Measurements from ENCODE around the gene GOLM1. TPM values are rescaled to one million over a fixed set of nuclear protein-coding genes. Genes with fewer than 3 reads are reported as not detected.

GOLM1 gene
- total RNA-seq, 4 donors from 2014 or later = 4.6 to 11.1 (median 7.1) TPM

DNA sequence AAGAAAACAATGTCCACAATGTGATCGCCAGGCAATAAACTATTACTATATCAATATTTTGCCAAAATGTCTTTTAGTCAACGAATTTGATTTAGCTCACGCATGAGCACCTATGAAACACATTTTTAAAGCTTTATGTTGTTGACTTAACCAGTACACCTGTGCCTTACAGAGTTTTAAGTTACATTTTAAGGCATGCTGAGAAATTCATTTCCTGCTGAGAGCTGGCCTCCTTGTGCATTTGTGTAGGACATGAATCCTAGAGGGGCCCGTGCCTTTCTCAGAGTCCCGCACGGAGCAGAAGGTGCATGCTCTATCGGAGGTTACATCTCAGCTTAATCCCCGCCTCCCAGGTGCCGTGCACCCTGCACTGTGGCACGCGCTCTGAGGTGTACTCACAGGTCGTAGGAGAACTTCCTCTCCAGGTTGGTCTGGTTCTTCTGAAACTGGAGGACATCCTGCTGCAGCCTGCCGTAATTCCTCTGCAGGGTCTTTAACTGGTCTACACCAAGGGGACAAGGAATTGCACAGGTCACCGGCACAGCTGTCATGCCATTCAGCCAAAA lies 53.2 kb downstream of the GOLM1 start:
- no peak overlapping the region for H3K4me3 ChIP-seq (ENCODE audit: low read depth, poor library complexity, severe bottlenecking)
- 94 to 95% methylated on average over 14 of the region's 14 CpGs for WGBS, 2 donors
- intact Hi-C loops (cut with DNase I; ENCODE audit: low total_unique reads) = no loop called here
- TF ChIP-seq, protein P1, sequence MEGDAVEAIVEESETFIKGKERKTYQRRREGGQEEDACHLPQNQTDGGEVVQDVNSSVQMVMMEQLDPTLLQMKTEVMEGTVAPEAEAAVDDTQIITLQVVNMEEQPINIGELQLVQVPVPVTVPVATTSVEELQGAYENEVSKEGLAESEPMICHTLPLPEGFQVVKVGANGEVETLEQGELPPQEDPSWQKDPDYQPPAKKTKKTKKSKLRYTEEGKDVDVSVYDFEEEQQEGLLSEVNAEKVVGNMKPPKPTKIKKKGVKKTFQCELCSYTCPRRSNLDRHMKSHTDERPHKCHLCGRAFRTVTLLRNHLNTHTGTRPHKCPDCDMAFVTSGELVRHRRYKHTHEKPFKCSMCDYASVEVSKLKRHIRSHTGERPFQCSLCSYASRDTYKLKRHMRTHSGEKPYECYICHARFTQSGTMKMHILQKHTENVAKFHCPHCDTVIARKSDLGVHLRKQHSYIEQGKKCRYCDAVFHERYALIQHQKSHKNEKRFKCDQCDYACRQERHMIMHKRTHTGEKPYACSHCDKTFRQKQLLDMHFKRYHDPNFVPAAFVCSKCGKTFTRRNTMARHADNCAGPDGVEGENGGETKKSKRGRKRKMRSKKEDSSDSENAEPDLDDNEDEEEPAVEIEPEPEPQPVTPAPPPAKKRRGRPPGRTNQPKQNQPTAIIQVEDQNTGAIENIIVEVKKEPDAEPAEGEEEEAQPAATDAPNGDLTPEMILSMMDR (IDR thresholded peaks at IDR 0.05) = no peak
- no peak for TF ChIP-seq POLR2A (IDR thresholded peaks at IDR 0.05)
- peak in 1 of 2 donors; percentile 21 for DNase-seq (ENCODE audit: low spot score in 2 of 2)

DNA sequence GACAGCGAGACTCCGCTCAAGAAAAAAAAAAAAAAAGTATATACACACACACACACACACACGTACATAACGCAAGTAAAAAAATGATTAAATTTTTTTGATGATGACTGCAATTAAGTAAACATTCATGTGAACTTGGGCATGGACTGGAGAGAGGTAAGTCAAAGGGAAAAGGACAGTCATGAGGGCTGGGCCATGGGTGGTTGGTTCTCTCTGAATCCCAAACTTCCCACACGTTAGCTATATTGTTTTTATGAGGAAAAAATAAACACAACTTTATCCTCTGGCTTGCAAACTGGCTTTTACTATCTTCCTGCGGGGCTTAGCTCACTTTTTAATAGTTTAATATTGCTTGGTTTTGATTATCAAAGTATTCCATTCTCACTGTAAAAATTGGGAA lies 53.7 kb downstream of the GOLM1 start:
- intact Hi-C loops (cut with DNase I; ENCODE audit: low total_unique reads) = no loop called here
- 91 to 92% methylated on average over 6 of the region's 6 CpGs for WGBS, 2 donors
- H3K4me3 ChIP-seq (ENCODE audit: low read depth, poor library complexity, severe bottlenecking) = no peak overlapping the region
- DNase-seq (ENCODE audit: low spot score in 2 of 2) = no peak
- TF ChIP-seq, protein P1 (IDR thresholded peaks at IDR 0.05) = no peak
- TF ChIP-seq POLR2A (IDR thresholded peaks at IDR 0.05) = no peak

DNA sequence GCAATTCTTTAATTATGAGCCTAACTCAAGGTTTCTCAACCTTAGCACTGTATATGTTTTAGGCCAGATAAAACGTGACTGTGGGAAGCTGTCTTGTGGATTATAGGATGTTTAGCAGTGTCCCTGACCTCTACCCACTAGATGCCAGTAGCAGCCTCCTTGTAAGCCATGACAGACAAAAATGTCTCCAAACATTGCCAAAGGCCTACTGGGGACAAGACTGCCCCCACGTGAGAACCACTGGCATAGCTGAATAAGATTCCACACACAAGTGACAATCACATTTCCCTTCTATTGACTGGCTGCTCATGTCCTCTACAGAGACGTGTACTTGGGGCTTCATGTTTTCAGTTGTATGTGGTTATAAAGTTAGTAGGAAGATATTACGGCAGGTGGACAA lies 55.4 kb downstream of the GOLM1 start:
- DNase-seq (ENCODE audit: low spot score in 2 of 2) = peak in 1 of 2 donors; percentile 23
- WGBS, 2 donors = 76 to 79% methylated on average over 4 of the region's 4 CpGs
- H3K4me3 ChIP-seq (ENCODE audit: low read depth, poor library complexity, severe bottlenecking) = no peak overlapping the region
- no peak for TF ChIP-seq POLR2A (IDR thresholded peaks at IDR 0.05)
- TF ChIP-seq, protein P1 (IDR thresholded peaks at IDR 0.05) = no peak
- intact Hi-C loops (cut with DNase I; ENCODE audit: low total_unique reads) = no loop called here

DNA sequence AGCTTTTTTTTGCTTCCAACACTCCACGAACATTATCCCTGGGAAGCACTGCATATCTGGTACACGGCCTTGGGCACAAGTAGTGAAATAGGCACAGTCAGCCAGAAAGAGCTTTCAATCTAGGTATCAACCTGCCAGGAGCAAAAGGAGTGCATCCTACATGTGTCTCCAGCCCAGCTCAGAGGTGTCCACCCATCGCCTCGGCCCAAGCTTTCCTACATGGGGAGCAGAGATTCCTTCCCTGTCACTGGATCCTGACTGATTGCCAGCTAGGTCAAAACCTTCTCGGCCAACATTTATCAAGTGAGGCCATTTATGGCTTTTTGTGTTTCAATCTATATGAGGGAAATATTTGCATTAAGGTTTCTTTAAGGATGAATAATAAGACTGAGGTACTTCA lies 55.8 kb downstream of the GOLM1 start:
- TF ChIP-seq, protein P1 (IDR thresholded peaks at IDR 0.05) = no peak
- no peak for TF ChIP-seq POLR2A (IDR thresholded peaks at IDR 0.05)
- intact Hi-C loops (cut with DNase I; ENCODE audit: low total_unique reads) = no loop called here
- peak in 1 of 2 donors; percentile 53 for DNase-seq (ENCODE audit: low spot score in 2 of 2)
- WGBS, 2 donors = 88 to 93% methylated on average over 5 of the region's 5 CpGs
- no peak overlapping the region for H3K4me3 ChIP-seq (ENCODE audit: low read depth, poor library complexity, severe bottlenecking)

DNA sequence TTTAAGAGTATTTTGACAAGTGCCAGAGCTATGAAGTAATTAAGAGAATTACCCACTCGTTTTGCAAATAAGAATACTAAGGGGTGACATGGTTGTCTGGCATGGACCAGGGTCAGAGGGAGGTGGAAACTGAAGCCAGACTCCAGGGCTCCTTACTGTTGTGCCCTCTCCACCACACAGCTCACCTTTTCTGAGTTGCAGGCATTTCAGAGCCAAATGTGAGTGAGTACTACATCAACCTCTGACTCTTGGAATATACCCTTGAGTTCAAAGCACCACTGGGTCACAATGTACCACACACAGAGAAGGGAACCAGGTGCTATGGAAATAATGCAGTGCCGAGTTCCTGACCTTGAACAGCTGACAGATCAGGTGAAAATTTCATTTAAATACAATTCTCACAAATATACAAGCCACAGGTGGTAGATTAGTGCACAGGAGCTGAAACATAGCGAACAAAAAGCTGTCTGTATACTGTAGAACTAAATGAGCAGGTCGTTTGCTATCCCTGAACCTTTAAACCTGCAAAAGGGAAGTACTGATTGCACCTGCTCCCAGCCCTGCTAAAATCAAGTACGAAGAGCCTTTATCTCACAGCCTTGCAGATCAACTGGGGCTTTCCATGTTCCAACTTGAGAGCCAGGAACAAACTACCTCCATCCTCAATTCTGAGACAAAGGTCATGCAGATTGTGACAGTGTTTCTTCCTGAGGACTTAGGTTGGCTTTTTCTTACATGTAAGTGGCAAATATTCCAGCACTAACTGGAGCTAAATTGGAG lies 57.0 kb downstream of the GOLM1 start:
- peak in 1 of 2 donors; percentile 31 for DNase-seq (ENCODE audit: low spot score in 2 of 2)
- TF ChIP-seq, protein P1 (IDR thresholded peaks at IDR 0.05) = no peak
- no peak for TF ChIP-seq POLR2A (IDR thresholded peaks at IDR 0.05)
- H3K4me3 ChIP-seq (ENCODE audit: low read depth, poor library complexity, severe bottlenecking) = no peak overlapping the region
- intact Hi-C loops (cut with DNase I; ENCODE audit: low total_unique reads) = no loop called here
- WGBS, 2 donors = 66 to 70% methylated on average over 5 of the region's 5 CpGs
